K562 (cell line): ENCODE data around the gene ITGA7. TPM values are rescaled to one million over a fixed set of nuclear protein-coding genes. Genes with fewer than 3 reads are reported as not detected.

ENCODE experiments used
- ATAC-seq: fragments of 200-7000 bp; cut with Tn5 transposase; 3 replicates; pipeline ENCODE4 v1.9.1; 2020; ENCODE audit warnings: moderate library complexity
- BruUV-seq: library from RNA; stranded (reverse); fragments of 400-500 nt; replicated peaks from 2 replicates; lab custom pipeline; 2021; lab: Mats Ljungman, UMichigan
- CTCF ChIA-PET: fragments of 300-600 bp; formaldehyde crosslinking; extraction: SDS; loops from one replicate; lab custom pipeline; 2021; ENCODE audit warnings: low intra/inter-chr PET ratio; lab: Yijun Ruan, JAX
- POLR2A ChIA-PET: fragments of 300-600, 350-650 bp; sonication (Branson Sonifier 250); formaldehyde crosslinking; extraction: SDS; loops from one replicate; lab custom pipeline; 2021; ENCODE audit warnings: antibody characterized with exemption, inconsistent platforms; lab: Yijun Ruan, JAX
- DNase-seq, 4 experiments: peaks; one replicate each; pipeline versions ENCODE4 v3.0.0 to v3.0.0-alpha.2; 2011 to 2018; ENCODE audit warnings: low spot score in 3 of 4, mixed read lengths in 3 of 4; ENCODE audit errors: extremely low read depth in 1 of 4
- FAIRE-seq: peaks from 2 replicates; lab custom pipeline; 2011; peaks lifted over from hg19 to GRCh38; lab: Jason Lieb, UNC
- H2AFZ ChIP-seq: 2 replicates; pipeline ENCODE4 v1.6.0; 2011; ENCODE audit warnings: low read depth, low read length, control low read depth, inconsistent platforms
- H3K27ac ChIP-seq: fragments of 200-600 bp; 3 replicates; pipeline ENCODE4 v1.8.0; 2011; ENCODE audit warnings: low read depth, mild to moderate bottlenecking, control low read depth, inconsistent platforms, low read length, moderate library complexity, mixed read lengths; ENCODE audit errors: extremely low read depth
- H3K27me3 ChIP-seq, 2 experiments: fragments of 300-600 bp in 1 of 2; 2 replicates in 1 of 2; 3 replicates in 1 of 2; pipeline versions ENCODE4 v1.6.0 to v1.8.0; 2011; ENCODE audit warnings: inconsistent platforms in 2 of 2, low read length in 2 of 2, mild to moderate bottlenecking in 1 of 2, mixed read lengths in 1 of 2, moderate library complexity in 1 of 2; ENCODE audit not compliant: control insufficient read depth in 2 of 2, insufficient read depth in 2 of 2
- H3K36me3 ChIP-seq: fragments of 300-600 bp; 3 replicates; pipeline ENCODE4 v1.8.0; 2011; ENCODE audit warnings: mild to moderate bottlenecking, low read length, inconsistent platforms; ENCODE audit not compliant: control insufficient read depth, insufficient read depth
- H3K4me1 ChIP-seq, 2 experiments: fragments of 200-600 bp in 1 of 2; replicated peaks in 1 of 2; 2 replicates in 1 of 2; 3 replicates in 1 of 2; pipeline versions ENCODE4 v1.5.1 to v1.8.0; 2011; ENCODE audit warnings: inconsistent platforms in 2 of 2, low read length in 2 of 2, mild to moderate bottlenecking in 1 of 2, mixed read lengths in 1 of 2, moderate library complexity in 1 of 2; ENCODE audit not compliant: control insufficient read depth in 2 of 2, insufficient read depth in 2 of 2
- H3K4me2 ChIP-seq: 2 replicates; pipeline ENCODE4 v1.6.1; 2011; ENCODE audit warnings: low read length, control low read depth, inconsistent platforms, mixed read lengths; ENCODE audit not compliant: insufficient read depth
- H3K4me3 ChIP-seq: fragments of 200-600 bp; sonication (generic), shearing (Covaris generic); 2 replicates; pipeline ENCODE4 v1.5.1; 2016; ENCODE audit warnings: control low read depth, inconsistent platforms
- H3K79me2 ChIP-seq: fragments of 200-600 bp; 3 replicates; pipeline ENCODE4 v1.8.0; 2011; ENCODE audit warnings: low read length, inconsistent platforms; ENCODE audit not compliant: control insufficient read depth, insufficient read depth
- H3K9ac ChIP-seq, 2 experiments: 2 replicates each; pipeline versions ENCODE4 v1.6.0 to v1.6.1; 2011; ENCODE audit warnings: low read depth in 2 of 2, low read length in 2 of 2, control low read depth in 1 of 2, inconsistent platforms in 1 of 2, mild to moderate bottlenecking in 1 of 2, mixed read lengths in 1 of 2; ENCODE audit not compliant: insufficient read depth in 1 of 2
- H3K9me1 ChIP-seq: one replicate; pipeline ENCODE4 v1.6.0; 2011; ENCODE audit warnings: inconsistent platforms, mild to moderate bottlenecking, low read length, moderate library complexity; ENCODE audit not compliant: control insufficient read depth, insufficient read depth
- H3K9me3 ChIP-seq: replicated peaks from 2 replicates; pipeline ENCODE4 v1.5.1; 2011; ENCODE audit warnings: low read depth, low read length, inconsistent platforms; ENCODE audit not compliant: control insufficient read depth, insufficient read depth
- H4K20me1 ChIP-seq: replicated peaks from 2 replicates; pipeline ENCODE4 v1.6.1; 2011; ENCODE audit warnings: low read length, inconsistent platforms, mixed read lengths; ENCODE audit not compliant: control insufficient read depth, insufficient read depth
- EHMT2 ChIP-seq: fragments of 450-650 bp; IDR thresholded peaks from 2 replicates; pipeline ENCODE4 v1.6.1; 2018; ENCODE audit warnings: antibody characterized with exemption
- EP300 ChIP-seq: IDR thresholded peaks from 2 replicates; pipeline ENCODE4 v1.6.1; 2012; ENCODE audit warnings: low read length, improper control_type of control experiment
- FUS ChIP-seq: fragments of 200-400 bp; formaldehyde crosslinking; optimal IDR thresholded peaks from 2 replicates; pipeline ENCODE3; 2017; ENCODE audit warnings: low read depth, low read length
- ILK ChIP-seq: fragments of 450-650 bp; IDR thresholded peaks from 2 replicates; pipeline ENCODE4 v1.6.1; 2016; ENCODE audit warnings: missing genetic modification characterization, low read depth, mild to moderate bottlenecking, missing compliant biosample characterization, moderate library complexity, borderline replicate concordance
- KDM2B ChIP-seq: fragments of 250-450 bp; sonication (Bioruptor Pico); IDR thresholded peaks from 2 replicates; pipeline ENCODE4 v1.8.0; 2021; ENCODE audit warnings: mild to moderate bottlenecking, moderate library complexity
- KLF1 ChIP-seq: fragments of 450-650 bp; IDR thresholded peaks from 2 replicates; pipeline ENCODE4 v1.6.1; 2016; ENCODE audit warnings: missing genetic modification characterization, missing compliant biosample characterization
- LEF1 ChIP-seq: fragments of 450-650 bp; IDR thresholded peaks from 2 replicates; pipeline ENCODE4 v1.6.1; 2016; ENCODE audit warnings: mild to moderate bottlenecking
- MCM5 ChIP-seq: fragments of 450-650 bp; IDR thresholded peaks from 2 replicates; pipeline ENCODE4 v1.6.1; 2016; ENCODE audit warnings: low read depth
- MTA1 ChIP-seq: fragments of 450-650 bp; IDR thresholded peaks from 2 replicates; pipeline ENCODE4 v1.6.1; 2017; ENCODE audit warnings: borderline replicate concordance
- NCOR1 ChIP-seq: fragments of 450-650 bp; IDR thresholded peaks from 2 replicates; pipeline ENCODE4 v1.6.1; 2016; ENCODE audit warnings: mild to moderate bottlenecking, moderate library complexity
- NFIC ChIP-seq: fragments of 450-650 bp; IDR thresholded peaks from 2 replicates; pipeline ENCODE4 v1.6.1; 2017; ENCODE audit warnings: mild to moderate bottlenecking, inconsistent platforms
- PCBP1 ChIP-seq: fragments of 200-400 bp; formaldehyde crosslinking; IDR thresholded peaks from 2 replicates; pipeline ENCODE4 v1.6.1; 2018; ENCODE audit warnings: mild to moderate bottlenecking, low read depth, low read length; ENCODE audit not compliant: poor library complexity, severe bottlenecking
- SMAD2 ChIP-seq: fragments of 150-350 bp; IDR thresholded peaks from 2 replicates; pipeline ENCODE4 v1.6.1; 2014; ENCODE audit warnings: low read depth, mild to moderate bottlenecking, low read length
- SMAD4 ChIP-seq: fragments of 250-450 bp; sonication (Bioruptor Pico); conservative IDR thresholded peaks from 2 replicates; pipeline ENCODE4 v1.8.0; 2021; ENCODE audit warnings: inconsistent platforms, mild to moderate bottlenecking, moderate library complexity
- TAF1 ChIP-seq: IDR thresholded peaks from 2 replicates; pipeline ENCODE4 v1.6.1; 2011; ENCODE audit warnings: mild to moderate bottlenecking, low read length, moderate library complexity; ENCODE audit not compliant: insufficient read depth, control insufficient read depth, severe bottlenecking; ENCODE audit errors: extremely low read depth
- THAP12 ChIP-seq: fragments of 250-450 bp; sonication (Bioruptor Pico); IDR thresholded peaks from 2 replicates; pipeline ENCODE4 v1.9.0; 2021; ENCODE audit warnings: mild to moderate bottlenecking, inconsistent platforms
- TSC22D4 ChIP-seq: fragments of 450-650 bp; IDR thresholded peaks from 2 replicates; pipeline ENCODE4 v1.6.1; 2016; ENCODE audit warnings: missing genetic modification characterization, missing biosample characterization, control low read depth
- ZNF41 ChIP-seq: fragments of 250-450 bp; sonication (Bioruptor Pico); conservative IDR thresholded peaks from 2 replicates; pipeline ENCODE4 v1.4.0; 2020; ENCODE audit warnings: mild to moderate bottlenecking
- ZNF639 ChIP-seq, 2 experiments: fragments of 200-800 bp in 1 of 2; sonication (Bioruptor generic) in 1 of 2; sonication (generic) in 1 of 2; formaldehyde crosslinking in 1 of 2; IDR thresholded peaks in 1 of 2; conservative IDR thresholded peaks in 1 of 2; 2 replicates each; pipeline versions ENCODE4 v1.5.0 to v1.6.1; 2016 to 2020; ENCODE audit warnings: missing compliant biosample characterization in 1 of 2, missing genetic modification characterization in 1 of 2, missing genetic modification reagents in 1 of 2
- WGBS: fragments of 100-300 bp; shearing (Covaris generic); methylation state at CpG from one replicate; pipeline ENCODE4 v1.1.6; 2016; ENCODE audit warnings: low coverage, mixed read lengths; ENCODE audit not compliant: insufficient coverage; ENCODE audit errors: missing lambda C conversion rate; 5-methylcytosine and 5-hydroxymethylcytosine counted together
- in situ Hi-C: fragments of 300-500 bp; cut with MboI; formaldehyde crosslinking; loops from 4 replicates; pipeline ENCODE4 v1.15.0; 2018; ENCODE audit warnings: inconsistent platforms, mixed read lengths
- intact Hi-C: fragments of 100-400 bp; cut with micrococcal nuclease; formaldehyde crosslinking; loops from 2 replicates; pipeline ENCODE4 v1.14.2; 2022
- polyA plus RNA-seq, 8 experiments: library from polyadenylated mRNA; depleted of rRNA in 4 of 8; stranded (reverse) in 5 of 8; unstranded in 3 of 8; fragments of >200 nt; fragmentation: Nextera tagmentation in 2 of 8; fragmentation: Illumina TruSeq in 1 of 8; extraction: Ambion mirVana in 2 of 8; extraction: Trizol in 1 of 8; gene quantifications; 2 replicates each; pipeline versions ENCODE4 v1.2.1 to v1.2.3, GENCODE V29; 2011 to 2014; ENCODE audit warnings: inconsistent platforms in 1 of 8, missing spikeins in 1 of 8
- total RNA-seq, 7 experiments: library from RNA; depleted of rRNA in 6 of 7; stranded (reverse); fragments of >200 nt in 6 of 7; fragmentation: Illumina TruSeq in 2 of 7; extraction: Trizol in 2 of 7; gene quantifications; 2 replicates each; pipeline versions ENCODE4 v1.2.1 to v1.2.3, GENCODE V29; 2011 to 2021; ENCODE audit warnings: low replicate concordance in 1 of 7

Gene ITGA7
- total and polyA plus RNA-seq, 9 of the 15 experiments (the other 6 are each of a cell fraction or from before 2014, with no cell fraction given), result 0.11 to 2.3 (median 0.56) TPM; not detected in 1

GRCh38 chr12:55727643-55728185, 20.0 kb upstream of the ITGA7 start:
- no TSS peak for BruUV-seq
- Histone ChIP-seq H3K9me3 (no peaks in the 10 kb centered on the region), H3K27me3 (no peaks in the 10 kb centered on the region), H4K20me1 (peaks cover 22% of the 10 kb centered on the region; the same call in 1 of the 2 replicates), H3K79me2 (peaks cover 28% of the 10 kb centered on the region), H3K4me2 (peak overlapping the region; percentile 95), H3K4me1 (peaks cover 22 to 46% of the 10 kb centered on the region in 2 experiments; a peak in 4 of 5 replicates), H3K4me3 (peak overlapping the region; percentile 69), H3K9me1 (no peaks in the 10 kb centered on the region), H3K36me3 (peaks cover 42% of the 10 kb centered on the region), H3K27ac (peak overlapping the region; percentile 97), H3K9ac (peak overlapping the region; percentile 94 to 97), H2AFZ (no peak overlapping the region)
- ChIA-PET POLR2A (interaction anchor here (0.7 to 1.0 kb wide), 3 partner anchors 8 to 26 kb away, joined by 3 to 5 read pairs (median 3); no protein-coding TSS in a partner anchor), CTCF (no interaction called here)
- DNase-seq (peak; percentile 50 to 82 (median 62)), ATAC-seq (peak; percentile 18), FAIRE-seq (peak; percentile 71)
- WGBS, result 0% methylated on average over 8 of the region's 9 CpGs
- intact Hi-C loops (loop anchor here (1.0 kb wide), 1 partner anchor 11 kb away; the partner anchor contains the start of gene BLOC1S1), in situ Hi-C loops (no loop called here)
- TF ChIP-seq MTA1 (peak; percentile 81), LEF1 (0 out of 2 replicates have a peak, but pooled peaks have one; percentile 34), EHMT2 (no peak), NCOR1 (peak; percentile 68), SMAD4 (CRISPR knock-in tag) (peak; percentile 71), ILK (no peak), KLF1 (no peak), ZNF639 (CRISPR knock-in tag; conservative IDR thresholded peaks at IDR 0.05 in 1 of 2, IDR thresholded peaks at IDR 0.05 in 1 of 2) (0 out of 4 replicates have a peak, but pooled peaks of 1 of the 2 experiments have one; percentile 54), MCM5 (no peak), TAF1 (no peak), ZNF41 (CRISPR knock-in tag) (no peak), SMAD2 (no peak), PCBP1 (no peak), NFIC (peak; percentile 92), EP300 (peak; percentile 66; the same call in 1 of the 2 replicates), FUS (no peak), TSC22D4 (tag) (no peak), THAP12 (CRISPR knock-in tag) (no peak), KDM2B (CRISPR knock-in tag) (no peak)
